SK-N-MC (cell line): ENCODE results near the gene ADAMTSL3.

Experiments
- DNase-seq: peaks from one replicate; pipeline ENCODE4 v3.0.0-alpha.2; 2011; ENCODE audit warnings: low read depth, low spot score
- H3K27ac ChIP-seq: fragments of 200-600 bp; sonication (generic); 2 replicates; pipeline ENCODE4 v1.5.1; 2016; ENCODE audit warnings: mixed run types
- H3K36me3 ChIP-seq: fragments of 200-600 bp; sonication (generic); 2 replicates; pipeline ENCODE4 v1.6.1; 2017; ENCODE audit warnings: antibody characterized with exemption, low read length, mixed read lengths; ENCODE audit not compliant: insufficient read depth
- H3K4me3 ChIP-seq: fragments of 200-600 bp; sonication (generic); 2 replicates; pipeline ENCODE4 v1.5.1; 2016
- H3K9ac ChIP-seq: fragments of 200-600 bp; sonication (generic); 2 replicates; pipeline ENCODE4 v1.8.0; 2017; ENCODE audit warnings: mixed run types, mixed read lengths; ENCODE audit not compliant: insufficient read length
- H3K9me3 ChIP-seq: fragments of 200-600 bp; sonication (generic); 2 replicates; pipeline ENCODE4 v1.6.1; 2017; ENCODE audit warnings: low read depth, mild to moderate bottlenecking, antibody characterized with exemption, low read length, moderate library complexity, mixed read lengths
- EZH2 ChIP-seq: fragments of 200-600 bp; sonication (generic); IDR thresholded peaks from one replicate; pipeline ENCODE4 v1.6.1; 2017; ENCODE audit warnings: antibody characterized with exemption
- FOXP2 ChIP-seq: optimal IDR thresholded peaks from 2 replicates; pipeline ENCODE3; 2011; ENCODE audit warnings: mild to moderate bottlenecking, moderate library complexity; ENCODE audit not compliant: insufficient read depth; ENCODE audit errors: extremely low read length, control extremely low read depth
- POLR2AphosphoS5 ChIP-seq: IDR thresholded peaks from 2 replicates; pipeline ENCODE4 v1.6.1; 2012; ENCODE audit warnings: mild to moderate bottlenecking, low read depth, low read length, borderline replicate concordance

ADAMTSL3 gene

GRCh38 chr15:83818591-83818990 is 164.7 kb downstream of the ADAMTSL3 start:
- H3K4me3 ChIP-seq = no peak overlapping the region
- no peak overlapping the region for H3K9ac ChIP-seq
- no peaks in the 10 kb centered on the region for H3K9me3 ChIP-seq
- TF ChIP-seq POLR2AphosphoS5 (no peak), EZH2 (no peak), FOXP2 (no peak)
- H3K27ac ChIP-seq = no peak overlapping the region
- no peaks in the 10 kb centered on the region for H3K36me3 ChIP-seq
- DNase-seq = no peak

- Histone ChIP-seq H3K9me3 (no peaks in the 10 kb centered on the region), H3K4me3 (no peak overlapping the region), H3K36me3 (no peaks in the 10 kb centered on the region), H3K9ac (no peak overlapping the region), H3K27ac (no peak overlapping the region)
- TF ChIP-seq EZH2 = no peak
- no peak for TF ChIP-seq FOXP2
- TF ChIP-seq POLR2AphosphoS5 = no peak
- DNase-seq = no peak
These were observed 176.5 kb downstream of the ADAMTSL3 start for GRCh38 chr15:83830381-83830780.

- no peak for DNase-seq
- TF ChIP-seq EZH2 (no peak), FOXP2 (no peak), POLR2AphosphoS5 (no peak)
- Histone ChIP-seq H3K9ac (no peak overlapping the region), H3K9me3 (no peaks in the 10 kb centered on the region), H3K36me3 (no peaks in the 10 kb centered on the region), H3K4me3 (no peak overlapping the region), H3K27ac (no peak overlapping the region)
These were observed 179.6 kb downstream of the ADAMTSL3 start for GRCh38 chr15:83833569-83833968.

GRCh38 chr15:83835479-83835878 is 181.6 kb downstream of the ADAMTSL3 start:
- no peaks in the 10 kb centered on the region for H3K36me3 ChIP-seq
- no peak overlapping the region for H3K4me3 ChIP-seq
- H3K9me3 ChIP-seq = no peaks in the 10 kb centered on the region
- no peak overlapping the region for H3K27ac ChIP-seq
- DNase-seq = no peak
- TF ChIP-seq EZH2 = no peak
- no peak for TF ChIP-seq FOXP2
- no peak for TF ChIP-seq POLR2AphosphoS5
- no peak overlapping the region for H3K9ac ChIP-seq

- H3K36me3 ChIP-seq = no peaks in the 10 kb centered on the region
- no peak overlapping the region for H3K4me3 ChIP-seq
- TF ChIP-seq POLR2AphosphoS5 (no peak), FOXP2 (no peak), EZH2 (no peak)
- H3K9me3 ChIP-seq = no peaks in the 10 kb centered on the region
- H3K27ac ChIP-seq = no peak overlapping the region
- H3K9ac ChIP-seq = no peak overlapping the region
- DNase-seq = no peak
These were observed 184.1 kb downstream of the ADAMTSL3 start for GRCh38 chr15:83837945-83838571.

- Histone ChIP-seq H3K27ac (no peak overlapping the region), H3K36me3 (no peaks in the 10 kb centered on the region), H3K4me3 (no peak overlapping the region), H3K9ac (no peak overlapping the region), H3K9me3 (no peaks in the 10 kb centered on the region)
- TF ChIP-seq EZH2 = no peak
- no peak for TF ChIP-seq POLR2AphosphoS5
- no peak for TF ChIP-seq FOXP2
- no peak for DNase-seq
These were observed 184.8 kb downstream of the ADAMTSL3 start for GRCh38 chr15:83838763-83839162.

GRCh38 chr15:83842281-83842680 is 188.4 kb downstream of the ADAMTSL3 start:
- Histone ChIP-seq H3K9ac (no peak overlapping the region), H3K27ac (no peak overlapping the region), H3K4me3 (no peak overlapping the region), H3K36me3 (no peaks in the 10 kb centered on the region), H3K9me3 (no peaks in the 10 kb centered on the region)
- no peak for TF ChIP-seq FOXP2
- no peak for TF ChIP-seq POLR2AphosphoS5
- no peak for TF ChIP-seq EZH2
- DNase-seq = no peak

- Histone ChIP-seq H3K4me3 (no peak overlapping the region), H3K36me3 (no peaks in the 10 kb centered on the region), H3K9ac (no peak overlapping the region), H3K27ac (no peak overlapping the region), H3K9me3 (no peaks in the 10 kb centered on the region)
- no peak for DNase-seq
- TF ChIP-seq EZH2 = no peak
- no peak for TF ChIP-seq POLR2AphosphoS5
- no peak for TF ChIP-seq FOXP2
These were observed 189.5 kb downstream of the ADAMTSL3 start for GRCh38 chr15:83843471-83843871.

GRCh38 chr15:83844742-83845141 is 190.8 kb downstream of the ADAMTSL3 start:
- no peak overlapping the region for H3K4me3 ChIP-seq
- no peak for DNase-seq
- TF ChIP-seq FOXP2 = no peak
- no peak for TF ChIP-seq EZH2
- no peak for TF ChIP-seq POLR2AphosphoS5
- H3K9ac ChIP-seq = no peak overlapping the region
- no peaks in the 10 kb centered on the region for H3K36me3 ChIP-seq
- no peak overlapping the region for H3K27ac ChIP-seq
- H3K9me3 ChIP-seq = no peaks in the 10 kb centered on the region
